Stomach (tissue), 4 donors: ENCODE data around the gene SEMA3D.

Source experiments
- EP300 ChIP-seq: sonication (generic); formaldehyde crosslinking; IDR thresholded peaks from one replicate; pipeline ENCODE4 v1.6.1; 2017; ENCODE audit warnings: antibody characterized with exemption
- POLR2A ChIP-seq, 4 donors: fragments of 450-650 bp; IDR thresholded peaks; one replicate each; pipeline ENCODE4 v1.6.1; 2016; ENCODE audit warnings: antibody characterized with exemption in 4 of 4, control low read depth in 2 of 4, mild to moderate bottlenecking in 1 of 4, moderate library complexity in 1 of 4
- POLR2AphosphoS5 ChIP-seq, 3 donors: sonication (generic); formaldehyde crosslinking; IDR thresholded peaks; one replicate each; pipeline ENCODE4 v1.6.1; 2016; ENCODE audit warnings: antibody characterized with exemption in 3 of 3
- TF ChIP-seq, protein P1 (sequence below), 7 experiments: fragments of 450-650 bp in 4 of 7; fragments of 200-600 bp in 3 of 7; sonication (generic) in 3 of 7; IDR thresholded peaks; one replicate each; pipeline ENCODE4 v1.5.1; 2016 to 2019; ENCODE audit warnings: antibody characterized with exemption in 7 of 7, control low read depth in 2 of 7, mild to moderate bottlenecking in 1 of 7

DNA sequence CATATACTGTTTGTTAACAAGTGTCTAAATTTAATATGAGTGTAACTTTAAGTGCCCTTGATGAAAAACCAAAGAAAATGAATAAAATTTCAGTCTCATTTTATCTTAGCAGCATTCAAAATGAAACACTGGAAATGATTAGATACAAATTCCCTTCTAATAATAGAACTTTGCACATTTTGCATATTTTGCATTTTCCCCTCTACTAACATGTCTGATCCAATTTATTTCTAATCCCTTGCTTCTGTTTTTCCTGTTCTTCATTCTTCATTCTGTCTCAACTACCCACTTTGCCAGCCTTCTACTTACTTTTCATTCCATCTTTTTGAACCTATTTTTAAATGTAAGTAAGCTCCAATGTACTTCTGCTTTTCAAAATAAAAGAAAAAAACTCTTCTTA is 42.7 kb upstream of the SEMA3D start:
- TF ChIP-seq, protein P1, sequence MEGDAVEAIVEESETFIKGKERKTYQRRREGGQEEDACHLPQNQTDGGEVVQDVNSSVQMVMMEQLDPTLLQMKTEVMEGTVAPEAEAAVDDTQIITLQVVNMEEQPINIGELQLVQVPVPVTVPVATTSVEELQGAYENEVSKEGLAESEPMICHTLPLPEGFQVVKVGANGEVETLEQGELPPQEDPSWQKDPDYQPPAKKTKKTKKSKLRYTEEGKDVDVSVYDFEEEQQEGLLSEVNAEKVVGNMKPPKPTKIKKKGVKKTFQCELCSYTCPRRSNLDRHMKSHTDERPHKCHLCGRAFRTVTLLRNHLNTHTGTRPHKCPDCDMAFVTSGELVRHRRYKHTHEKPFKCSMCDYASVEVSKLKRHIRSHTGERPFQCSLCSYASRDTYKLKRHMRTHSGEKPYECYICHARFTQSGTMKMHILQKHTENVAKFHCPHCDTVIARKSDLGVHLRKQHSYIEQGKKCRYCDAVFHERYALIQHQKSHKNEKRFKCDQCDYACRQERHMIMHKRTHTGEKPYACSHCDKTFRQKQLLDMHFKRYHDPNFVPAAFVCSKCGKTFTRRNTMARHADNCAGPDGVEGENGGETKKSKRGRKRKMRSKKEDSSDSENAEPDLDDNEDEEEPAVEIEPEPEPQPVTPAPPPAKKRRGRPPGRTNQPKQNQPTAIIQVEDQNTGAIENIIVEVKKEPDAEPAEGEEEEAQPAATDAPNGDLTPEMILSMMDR (IDR thresholded peaks at IDR 0.05): no peak
- no peak for TF ChIP-seq POLR2A (IDR thresholded peaks at IDR 0.05)
- TF ChIP-seq POLR2AphosphoS5 (IDR thresholded peaks at IDR 0.05): no peak
- TF ChIP-seq EP300: no peak
